HEK293T (cell line): ENCODE measurements around the gene LPGAT1.

Source experiments
- ARNT ChIP-seq: fragments of 450-650 bp; IDR thresholded peaks from 2 replicates; pipeline ENCODE4 v1.6.1; 2017; ENCODE audit warnings: mild to moderate bottlenecking
- CTBP1 ChIP-seq: fragments of 450-650 bp; IDR thresholded peaks from 2 replicates; pipeline ENCODE4 v1.6.1; 2016; ENCODE audit warnings: borderline replicate concordance
- FOXA1 ChIP-seq: fragments of 450-650 bp; IDR thresholded peaks from 2 replicates; pipeline ENCODE4 v1.6.1; 2016; ENCODE audit warnings: mild to moderate bottlenecking
- FOXK2 ChIP-seq: fragments of 450-650 bp; IDR thresholded peaks from 2 replicates; pipeline ENCODE4 v1.6.1; 2016; ENCODE audit warnings: mild to moderate bottlenecking
- FOXM1 ChIP-seq: fragments of 450-650 bp; IDR thresholded peaks from 2 replicates; pipeline ENCODE4 v1.6.1; 2017; ENCODE audit warnings: mild to moderate bottlenecking, borderline replicate concordance
- HDGF ChIP-seq: fragments of 450-650 bp; IDR thresholded peaks from 2 replicates; pipeline ENCODE4 v1.6.1; 2017; ENCODE audit warnings: antibody characterized with exemption, borderline replicate concordance
- L3MBTL2 ChIP-seq: fragments of 450-650 bp; conservative IDR thresholded peaks from 2 replicates; pipeline ENCODE4 v1.6.1; 2016; ENCODE audit warnings: mild to moderate bottlenecking
- LEF1 ChIP-seq: fragments of 450-650 bp; IDR thresholded peaks from 2 replicates; pipeline ENCODE4 v1.6.1; 2017; ENCODE audit warnings: mild to moderate bottlenecking, borderline replicate concordance
- NFRKB ChIP-seq: fragments of 450-650 bp; IDR thresholded peaks from 2 replicates; pipeline ENCODE4 v1.6.1; 2016; ENCODE audit warnings: mild to moderate bottlenecking, moderate library complexity
- PKNOX1 ChIP-seq: fragments of 450-650 bp; IDR thresholded peaks from 2 replicates; pipeline ENCODE4 v1.6.1; 2016
- SP1 ChIP-seq: fragments of 450-650 bp; IDR thresholded peaks from 2 replicates; pipeline ENCODE4 v1.6.1; 2017
- SUZ12 ChIP-seq: fragments of 450-650 bp; IDR thresholded peaks from 2 replicates; pipeline ENCODE4 v1.6.1; 2016; ENCODE audit warnings: mild to moderate bottlenecking
- ZNF384 ChIP-seq: fragments of 450-650 bp; IDR thresholded peaks from 2 replicates; pipeline ENCODE4 v1.6.1; 2016

- TF ChIP-seq SP1 = no peak
- TF ChIP-seq FOXM1 = no peak
- TF ChIP-seq PKNOX1 = no peak
- TF ChIP-seq LEF1 = no peak
- no peak for TF ChIP-seq ZNF384
- no peak for TF ChIP-seq CTBP1
- TF ChIP-seq SUZ12 = no peak
- no peak for TF ChIP-seq FOXA1
- TF ChIP-seq ARNT = no peak
- no peak for TF ChIP-seq NFRKB
- TF ChIP-seq L3MBTL2 = no peak
- TF ChIP-seq FOXK2 = no peak
- no peak for TF ChIP-seq HDGF
These were observed 121.6 kb downstream of the LPGAT1 start for GRCh38 chr1:211708926-211709325.
